ENCODE data around the gene DPP6.

DPP6 gene

DNA sequence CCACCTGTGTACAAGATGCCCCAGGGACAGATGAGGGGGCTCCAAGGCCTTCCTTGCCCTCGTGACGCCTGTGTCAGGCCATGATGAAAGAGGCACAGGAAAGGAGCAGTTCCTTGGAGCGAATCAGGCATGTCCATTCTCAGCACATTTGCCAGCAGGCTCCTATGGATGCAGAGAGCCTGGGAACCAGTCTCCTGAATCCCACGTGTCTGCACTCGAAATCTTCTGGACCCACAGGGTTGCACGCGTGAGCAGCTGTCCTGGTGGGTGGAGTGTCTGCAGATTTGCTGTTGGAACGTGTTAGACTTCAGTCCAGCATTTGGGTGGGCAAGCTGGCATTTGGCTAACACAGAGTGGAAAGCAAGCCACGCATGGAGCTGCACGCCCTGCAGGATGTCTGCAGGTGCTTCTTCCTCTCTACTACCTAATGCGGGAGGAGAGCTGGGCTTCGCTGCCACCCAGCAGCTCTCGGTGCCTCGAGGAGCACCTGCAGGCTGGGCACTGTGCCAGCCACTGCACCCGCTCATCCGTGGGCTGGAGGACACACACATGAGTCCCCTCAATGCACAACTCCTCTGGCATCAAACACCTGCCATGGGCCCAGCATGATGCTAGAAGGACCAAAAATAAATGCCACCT lies 810.1 kb downstream of the DPP6 start:
- Histone ChIP-seq H3K27ac (no peak overlapping the region), H3K4me3 (no peak overlapping the region)
- DNase-seq (ENCODE audit: low spot score) = no peak
- TF ChIP-seq, protein P1, sequence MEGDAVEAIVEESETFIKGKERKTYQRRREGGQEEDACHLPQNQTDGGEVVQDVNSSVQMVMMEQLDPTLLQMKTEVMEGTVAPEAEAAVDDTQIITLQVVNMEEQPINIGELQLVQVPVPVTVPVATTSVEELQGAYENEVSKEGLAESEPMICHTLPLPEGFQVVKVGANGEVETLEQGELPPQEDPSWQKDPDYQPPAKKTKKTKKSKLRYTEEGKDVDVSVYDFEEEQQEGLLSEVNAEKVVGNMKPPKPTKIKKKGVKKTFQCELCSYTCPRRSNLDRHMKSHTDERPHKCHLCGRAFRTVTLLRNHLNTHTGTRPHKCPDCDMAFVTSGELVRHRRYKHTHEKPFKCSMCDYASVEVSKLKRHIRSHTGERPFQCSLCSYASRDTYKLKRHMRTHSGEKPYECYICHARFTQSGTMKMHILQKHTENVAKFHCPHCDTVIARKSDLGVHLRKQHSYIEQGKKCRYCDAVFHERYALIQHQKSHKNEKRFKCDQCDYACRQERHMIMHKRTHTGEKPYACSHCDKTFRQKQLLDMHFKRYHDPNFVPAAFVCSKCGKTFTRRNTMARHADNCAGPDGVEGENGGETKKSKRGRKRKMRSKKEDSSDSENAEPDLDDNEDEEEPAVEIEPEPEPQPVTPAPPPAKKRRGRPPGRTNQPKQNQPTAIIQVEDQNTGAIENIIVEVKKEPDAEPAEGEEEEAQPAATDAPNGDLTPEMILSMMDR (IDR thresholded peaks at IDR 0.05) = no peak

DNA sequence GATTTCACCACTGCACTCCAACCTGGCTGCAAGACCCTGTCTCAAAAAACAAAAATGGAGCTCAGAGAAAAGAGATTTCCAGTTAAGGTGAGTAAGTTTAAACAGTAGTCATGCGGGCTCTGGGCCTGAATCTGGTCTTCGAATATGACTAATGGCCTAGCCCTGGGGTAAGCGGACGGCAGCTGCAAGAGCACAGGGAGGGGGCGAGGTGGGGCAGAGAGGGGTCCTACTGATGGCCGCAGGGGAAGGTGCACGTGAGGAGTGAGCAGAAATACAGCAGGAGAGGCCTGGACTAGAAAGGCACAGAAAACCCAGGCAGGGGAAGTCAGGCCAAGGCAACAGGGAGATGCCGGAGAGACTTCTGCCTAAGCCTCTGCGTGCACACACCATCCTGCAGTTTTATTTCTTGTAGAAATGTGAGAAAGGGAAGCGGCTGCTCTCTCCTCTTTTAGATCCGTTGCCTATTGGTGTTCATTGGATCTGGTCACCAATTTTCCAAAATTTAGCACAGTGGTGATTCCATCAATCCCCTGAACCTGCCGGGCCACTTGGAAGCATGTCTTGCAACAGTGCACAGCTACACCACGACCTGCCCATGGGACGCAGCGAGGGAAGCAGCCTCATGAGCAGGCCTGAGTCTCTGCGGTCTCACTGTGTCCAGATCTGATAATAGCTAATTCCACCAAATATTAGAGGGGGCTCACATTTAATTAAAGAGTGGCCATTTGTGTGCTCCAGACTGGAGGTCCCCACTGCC lies 811.7 kb downstream of the DPP6 start:
- TF ChIP-seq, protein P1 (IDR thresholded peaks at IDR 0.05) = no peak
- no peak overlapping the region for H3K27ac ChIP-seq
- DNase-seq (ENCODE audit: low spot score) = no peak
- H3K4me3 ChIP-seq = no peak overlapping the region

DNA sequence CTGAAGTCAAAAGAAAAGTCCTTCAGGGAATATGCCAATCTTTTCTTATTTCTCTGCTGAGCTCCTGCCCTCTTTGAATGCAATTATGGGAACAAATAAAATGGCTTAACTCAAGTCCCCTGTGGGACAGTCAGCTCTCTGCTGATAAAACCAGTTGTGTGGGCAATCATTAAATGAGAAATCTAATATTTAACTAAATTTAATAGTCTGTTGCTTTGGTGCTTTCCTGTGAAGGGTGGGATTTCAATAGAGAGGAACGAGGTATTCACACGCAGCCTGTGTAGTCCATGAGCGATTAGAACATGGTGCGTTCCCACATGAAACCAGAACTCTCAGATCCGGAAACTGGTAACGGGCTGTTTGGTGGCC lies 812.3 kb downstream of the DPP6 start:
- TF ChIP-seq, protein P1 (IDR thresholded peaks at IDR 0.05) = no peak
- Histone ChIP-seq H3K27ac (no peak overlapping the region), H3K4me3 (no peak overlapping the region)
- DNase-seq (ENCODE audit: low spot score) = no peak

DNA sequence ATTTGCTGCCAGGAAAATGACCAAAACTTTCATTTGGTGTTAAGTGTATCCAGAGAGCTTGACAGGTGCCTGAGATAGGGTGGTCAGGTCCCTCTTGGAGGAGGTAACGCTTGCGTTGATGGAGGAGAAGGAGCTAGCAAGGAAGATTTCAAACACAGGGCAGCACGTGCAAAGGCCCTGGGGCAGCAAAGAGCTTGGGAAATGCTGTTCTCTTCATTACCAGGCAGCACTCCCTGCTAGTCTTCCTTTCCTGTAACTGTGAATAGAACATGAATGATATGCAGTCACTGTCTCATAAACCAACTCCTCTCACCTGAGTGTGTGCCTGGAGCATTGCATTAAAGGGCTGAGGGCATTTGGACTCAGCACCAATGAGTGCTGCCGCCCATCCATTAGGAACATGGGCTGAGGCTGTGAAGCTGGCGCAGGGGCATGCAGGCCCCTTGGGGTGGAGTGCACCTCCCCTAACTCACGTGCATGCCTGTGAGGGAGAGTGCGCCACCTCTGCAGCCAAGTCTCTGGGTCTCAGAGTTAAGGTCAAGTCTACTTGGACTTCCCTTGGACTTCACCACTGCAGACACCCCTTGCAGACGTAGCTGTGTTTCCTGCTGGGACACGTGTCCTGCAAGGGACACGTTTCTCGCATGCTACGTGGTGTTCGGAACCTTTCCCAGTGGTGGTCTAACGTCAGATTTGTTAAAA lies 813.9 kb downstream of the DPP6 start:
- Histone ChIP-seq H3K27ac (no peak overlapping the region), H3K4me3 (no peak overlapping the region)
- DNase-seq (ENCODE audit: low spot score) = no peak
- TF ChIP-seq, protein P1 (IDR thresholded peaks at IDR 0.05) = no peak

DNA sequence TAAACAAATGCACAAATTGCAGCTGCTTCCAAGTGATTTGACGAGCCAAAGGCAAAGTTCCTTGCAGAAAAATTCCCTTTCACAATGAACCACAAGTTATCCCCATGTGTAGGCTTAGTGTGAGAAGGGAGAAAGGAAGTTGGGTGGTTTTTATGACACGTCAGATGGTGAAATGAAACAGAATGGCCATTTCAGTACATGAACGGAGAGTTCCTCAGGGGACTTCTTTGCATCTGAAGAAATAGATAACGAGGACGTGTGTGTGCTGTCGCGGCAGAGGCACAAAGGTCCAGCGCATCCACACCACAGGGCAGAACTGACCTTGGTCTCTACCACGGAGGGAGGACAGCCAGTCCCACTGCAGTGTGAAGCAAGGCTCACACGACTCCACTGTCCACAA lies 814.9 kb downstream of the DPP6 start:
- Histone ChIP-seq H3K27ac (no peak overlapping the region), H3K4me3 (no peak overlapping the region)
- DNase-seq (ENCODE audit: low spot score) = no peak
- TF ChIP-seq, protein P1 (IDR thresholded peaks at IDR 0.05) = no peak

DNA sequence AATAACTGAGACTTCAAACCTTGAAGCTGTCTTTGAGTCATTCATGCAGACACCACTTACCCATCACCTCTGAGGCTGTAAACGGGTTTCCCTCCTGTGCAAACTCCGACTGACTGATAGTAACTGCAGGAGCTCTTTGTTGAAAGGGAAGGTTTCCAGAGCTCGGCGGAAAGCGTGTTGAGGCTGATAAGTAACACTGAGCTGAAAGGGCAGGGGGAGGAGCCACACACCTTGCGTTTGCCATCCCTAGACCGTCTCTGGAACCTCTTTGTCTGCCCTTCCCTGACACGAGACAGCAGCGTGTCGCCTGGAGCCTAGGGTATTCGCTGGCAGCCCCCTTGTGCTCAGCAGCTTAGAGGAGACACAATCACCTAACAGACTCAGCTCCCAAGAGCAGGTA lies 816.7 kb downstream of the DPP6 start:
- no peak overlapping the region for H3K27ac ChIP-seq
- no peak for DNase-seq (ENCODE audit: low spot score)
- no peak overlapping the region for H3K4me3 ChIP-seq
- TF ChIP-seq, protein P1 (IDR thresholded peaks at IDR 0.05) = no peak

Measured in coronary artery (tissue), 2 donors.